Measurements from ENCODE around the gene CRY2. TPM values are rescaled to one million over a fixed set of nuclear protein-coding genes. Genes with fewer than 3 reads are reported as not detected.
A peak's percentile ranks its signal among the peaks of the same experiment; 100 is the strongest.

Gene CRY2
- total RNA-seq, 1 experiment from 2014 or later: 16.1 TPM

DNA sequence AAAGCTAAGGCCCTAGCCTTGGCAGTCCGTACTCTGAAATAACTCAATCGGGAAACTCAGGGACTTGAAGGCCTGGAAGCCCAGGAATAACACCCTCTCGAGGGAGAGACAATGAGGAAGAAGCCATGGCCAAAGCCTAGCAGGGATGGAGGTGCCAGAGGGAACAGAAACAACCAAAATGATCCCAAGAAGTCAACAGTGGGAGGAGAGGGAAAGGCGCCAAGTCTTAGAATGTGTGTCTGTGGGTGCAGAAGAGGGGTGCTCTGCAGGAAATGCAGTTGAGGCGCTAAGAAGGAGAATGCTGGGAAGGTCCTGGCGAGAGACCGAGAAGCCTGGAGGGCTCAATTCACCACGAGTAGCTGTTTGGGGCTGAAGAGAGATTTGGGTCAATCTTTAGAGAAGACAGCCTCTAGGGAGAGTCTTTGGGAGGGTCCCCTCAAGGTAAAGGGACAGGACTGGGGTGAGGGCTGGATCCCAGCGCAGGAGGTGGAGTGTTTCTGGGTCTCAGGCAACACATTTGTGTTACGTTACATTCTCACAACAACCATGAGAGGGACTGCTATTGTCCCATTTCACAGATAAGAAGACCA lies 37.4 kb downstream of the CRY2 start:
- Histone ChIP-seq H3K27ac (no peak overlapping the region), H3K9me3 (replicated peaks) (peaks cover 3% of the 10 kb centered on the region; the same call in 1 of the 2 replicates), H3K4me1 (replicated peaks) (peaks cover 13% of the 10 kb centered on the region), H3K27me3 (replicated peaks) (peaks cover 6% of the 10 kb centered on the region), H3K36me3 (peaks cover 27% of the 10 kb centered on the region), H3K4me3 (no peak overlapping the region)
- no peak for DNase-seq (ENCODE audit: low read depth in 1 of 2, low spot score in 2 of 2)

DNA sequence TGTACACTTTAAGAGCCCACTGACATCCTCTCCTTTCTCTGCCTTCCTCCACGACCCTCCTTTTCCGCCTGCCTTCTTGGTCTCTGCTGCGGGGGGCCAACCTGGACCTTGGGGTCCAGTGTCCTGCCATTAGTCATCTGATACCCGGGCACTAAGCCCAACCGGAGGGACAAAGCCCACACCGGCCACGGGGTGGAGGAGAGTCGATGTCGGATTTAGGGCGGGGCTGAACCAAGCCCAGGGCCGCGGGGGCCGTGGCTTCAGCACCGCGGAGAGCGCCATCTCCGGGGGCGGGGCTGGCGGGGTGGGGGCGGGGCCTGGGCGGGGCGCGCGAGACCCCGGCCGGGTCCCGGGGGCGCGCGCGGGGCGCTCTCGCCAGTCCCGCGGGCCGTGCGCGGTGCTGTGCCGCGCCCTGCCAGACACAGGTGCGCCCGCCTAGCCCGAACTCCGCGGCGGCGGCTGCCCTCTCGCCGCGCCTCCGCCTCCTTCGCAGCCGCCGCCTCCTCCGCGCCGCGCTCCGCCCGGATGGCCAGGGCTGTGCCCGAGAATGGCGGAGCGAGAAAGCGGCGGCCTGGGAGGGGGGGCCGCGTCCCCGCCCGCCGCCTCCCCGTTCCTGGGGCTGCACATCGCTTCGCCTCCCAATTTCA lies 38.1 kb downstream of the CRY2 start, which contains the start of gene MAPK8IP1:
MAPK8IP1 (plus strand) TSS at position 378 of the 647 bp plus-strand sequence; CDS start at position 548, 170 bp downstream.
- Histone ChIP-seq H3K4me1 (replicated peaks) (peaks cover 9% of the 10 kb centered on the region), H3K36me3 (peaks cover 22% of the 10 kb centered on the region), H3K27me3 (replicated peaks) (peaks cover 6% of the 10 kb centered on the region), H3K4me3 (peak within 1 kb of the TSS; percentile 41), H3K9me3 (replicated peaks) (peaks cover 3% of the 10 kb centered on the region; the same call in 1 of the 2 replicates), H3K27ac (no peak within 1 kb of the TSS)
- peak; percentile 33 to 70 for DNase-seq (ENCODE audit: low read depth in 1 of 2, low spot score in 2 of 2)

DNA sequence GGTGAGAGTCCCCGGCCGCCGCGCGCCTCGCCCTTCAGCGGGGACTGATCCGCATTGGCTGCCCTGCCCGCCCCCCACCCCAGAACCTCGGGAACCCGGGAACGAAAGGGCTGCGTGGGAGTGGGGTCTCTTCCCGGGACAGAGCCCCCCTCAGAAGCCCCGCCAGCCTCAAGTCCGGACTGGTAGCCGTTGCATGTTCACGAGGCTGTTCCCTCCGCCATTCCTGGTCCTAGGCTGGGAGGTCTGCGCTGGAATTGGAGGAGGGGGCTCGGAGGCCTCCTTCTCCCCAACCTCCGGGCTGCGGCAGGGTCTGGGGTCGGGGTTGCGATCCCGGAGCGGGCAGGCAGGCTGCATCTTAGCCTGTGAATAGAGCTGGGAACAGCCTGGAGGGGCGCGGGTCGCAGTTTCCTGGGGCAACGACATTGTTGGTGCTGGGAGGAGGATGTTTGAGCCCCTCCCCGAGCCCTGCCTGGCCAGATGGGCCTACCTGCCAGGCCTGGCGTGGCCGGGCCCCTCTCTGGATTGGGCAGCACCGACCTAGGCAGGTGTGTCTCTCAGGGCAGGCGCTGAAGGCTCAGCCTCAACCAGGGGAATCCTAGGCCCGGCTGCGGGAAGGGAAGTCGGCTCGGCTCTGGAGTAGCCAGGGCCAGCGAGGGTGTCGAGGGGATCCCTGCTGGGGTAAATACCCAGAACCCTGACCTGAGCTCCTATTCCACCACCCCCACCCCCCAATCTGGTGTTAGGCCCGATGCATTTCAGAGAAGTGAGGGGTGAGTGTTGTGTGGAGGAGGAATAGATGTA lies 38.8 kb downstream of the CRY2 start:
- H3K27me3 ChIP-seq (replicated peaks): peaks cover 6% of the 10 kb centered on the region
- H3K9me3 ChIP-seq (replicated peaks): peaks cover 3% of the 10 kb centered on the region; the same call in 1 of the 2 replicates
- peaks cover 9% of the 10 kb centered on the region for H3K4me1 ChIP-seq (replicated peaks)
- H3K27ac ChIP-seq: no peak overlapping the region
- DNase-seq (ENCODE audit: low read depth in 1 of 2, low spot score in 2 of 2): no peak
- peak overlapping the region; percentile 41 for H3K4me3 ChIP-seq
- H3K36me3 ChIP-seq: peaks cover 15% of the 10 kb centered on the region

DNA sequence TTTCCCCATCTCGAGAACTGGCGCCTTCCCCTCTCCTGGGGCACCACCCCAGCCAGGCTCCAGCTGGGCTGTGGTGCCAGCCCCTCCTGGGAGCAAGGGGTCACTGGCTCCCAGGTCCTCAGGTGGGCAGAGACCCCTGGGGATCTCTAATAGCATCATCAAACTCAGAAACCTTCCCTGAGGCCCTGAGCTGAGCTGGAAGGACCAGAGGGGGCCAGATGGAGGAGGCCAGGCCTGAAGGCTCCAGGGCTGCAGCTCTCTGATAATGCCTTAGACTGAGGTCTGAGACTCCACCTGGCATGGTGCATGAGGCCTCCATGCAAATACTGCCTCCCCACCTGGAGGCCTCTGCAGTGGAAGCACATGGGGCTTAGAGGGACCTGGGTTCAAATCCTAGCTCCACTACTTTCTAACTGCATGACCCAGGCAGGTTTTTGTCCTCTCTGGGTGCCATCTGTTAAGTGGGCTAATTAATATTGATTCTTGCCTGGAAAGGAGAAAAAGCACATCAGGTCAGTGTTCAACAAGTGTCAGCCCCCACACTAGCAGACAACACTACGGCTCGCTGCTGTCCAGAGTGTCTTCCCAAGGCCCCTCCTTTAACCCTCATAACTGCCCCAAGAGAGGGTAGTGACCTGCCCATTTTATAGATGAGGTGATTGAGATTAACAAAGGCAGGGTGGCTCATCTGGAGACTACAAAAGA lies 39.7 kb downstream of the CRY2 start:
- H3K9me3 ChIP-seq (replicated peaks): peaks cover 3% of the 10 kb centered on the region; the same call in 1 of the 2 replicates
- H3K4me1 ChIP-seq (replicated peaks): peaks cover 9% of the 10 kb centered on the region
- peaks cover 7% of the 10 kb centered on the region for H3K36me3 ChIP-seq
- H3K27ac ChIP-seq: no peak overlapping the region
- DNase-seq (ENCODE audit: low read depth in 1 of 2, low spot score in 2 of 2): no peak
- no peak overlapping the region for H3K4me3 ChIP-seq
- H3K27me3 ChIP-seq (replicated peaks): peaks cover 6% of the 10 kb centered on the region

DNA sequence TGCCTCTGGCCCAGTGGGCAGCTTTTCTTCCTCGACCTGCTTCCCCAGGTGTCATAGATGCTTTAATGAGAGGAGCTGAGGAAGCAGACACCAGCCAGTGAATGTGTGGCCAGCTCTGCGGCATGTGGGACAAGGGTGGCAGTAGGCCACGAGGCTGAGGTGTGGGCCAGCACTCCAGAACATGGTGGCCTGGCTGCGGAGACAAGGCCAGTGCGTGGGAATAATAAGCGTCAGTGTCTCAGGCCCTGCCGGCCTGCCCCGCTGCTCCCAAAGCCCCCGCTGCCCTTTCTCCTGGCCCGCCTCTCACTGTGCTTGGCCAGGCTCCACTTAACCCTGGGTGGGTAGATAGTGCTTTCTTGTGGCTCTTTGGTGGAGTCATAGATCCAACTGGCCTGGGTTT lies 40.3 kb downstream of the CRY2 start:
- no peak overlapping the region for H3K27ac ChIP-seq
- peaks cover 3% of the 10 kb centered on the region; the same call in 1 of the 2 replicates for H3K9me3 ChIP-seq (replicated peaks)
- peaks cover 2% of the 10 kb centered on the region for H3K36me3 ChIP-seq
- H3K4me1 ChIP-seq (replicated peaks): peaks cover 9% of the 10 kb centered on the region
- no peak for DNase-seq (ENCODE audit: low read depth in 1 of 2, low spot score in 2 of 2)
- peaks cover 6% of the 10 kb centered on the region for H3K27me3 ChIP-seq (replicated peaks)
- no peak overlapping the region for H3K4me3 ChIP-seq

DNA sequence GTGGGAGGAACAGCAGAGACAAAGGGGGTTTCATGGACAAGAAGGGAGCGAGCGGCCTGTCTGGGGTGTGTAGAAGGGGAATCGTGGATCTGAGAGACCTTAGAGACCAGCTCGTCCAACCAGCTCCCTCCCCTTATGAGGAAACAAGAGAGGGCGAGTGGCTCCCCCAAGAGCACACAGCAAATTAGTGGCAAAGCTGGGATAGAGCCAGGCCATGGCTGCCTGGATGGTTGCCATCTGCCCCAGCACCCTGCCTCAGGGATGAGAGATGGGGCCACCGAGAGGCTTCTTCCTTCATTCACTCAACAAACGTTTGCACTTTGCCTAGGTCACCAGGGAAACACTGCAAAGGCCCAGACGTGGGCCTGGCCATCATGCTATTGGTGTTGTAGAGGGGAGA lies 42.3 kb downstream of the CRY2 start:
- H3K4me3 ChIP-seq: no peak overlapping the region
- H3K9me3 ChIP-seq (replicated peaks): peaks cover 3% of the 10 kb centered on the region; the same call in 1 of the 2 replicates
- peaks cover 6% of the 10 kb centered on the region for H3K27me3 ChIP-seq (replicated peaks)
- no peaks in the 10 kb centered on the region; the same call in 1 of the 2 replicates for H3K36me3 ChIP-seq
- peaks cover 9% of the 10 kb centered on the region for H3K4me1 ChIP-seq (replicated peaks)
- no peak overlapping the region for H3K27ac ChIP-seq
- no peak for DNase-seq (ENCODE audit: low read depth in 1 of 2, low spot score in 2 of 2)

DNA sequence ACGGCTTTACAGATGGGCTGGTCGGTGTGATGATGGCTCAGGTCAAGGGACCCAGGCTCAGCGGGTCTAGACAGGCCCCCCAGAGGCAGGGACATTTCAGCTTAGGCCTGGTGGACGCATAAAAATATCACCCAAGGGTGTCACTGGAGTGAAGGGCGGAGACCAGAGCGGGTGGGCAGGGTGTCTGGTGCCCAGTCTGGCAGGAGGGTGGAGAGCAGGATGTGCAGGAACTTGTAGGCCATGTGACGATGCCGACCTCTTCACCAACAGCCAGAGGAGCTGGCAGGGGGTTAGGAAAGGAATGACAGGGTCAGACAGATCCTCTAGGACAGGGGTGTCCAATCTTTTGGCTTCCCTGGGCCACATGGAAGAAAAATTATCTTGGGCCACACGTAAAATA lies 42.7 kb downstream of the CRY2 start:
- Histone ChIP-seq H3K9me3 (replicated peaks) (peaks cover 3% of the 10 kb centered on the region; the same call in 1 of the 2 replicates), H3K27me3 (replicated peaks) (peaks cover 8% of the 10 kb centered on the region), H3K4me1 (replicated peaks) (peaks cover 9% of the 10 kb centered on the region), H3K4me3 (no peak overlapping the region), H3K27ac (no peak overlapping the region), H3K36me3 (no peaks in the 10 kb centered on the region; the same call in 1 of the 2 replicates)
- no peak for DNase-seq (ENCODE audit: low read depth in 1 of 2, low spot score in 2 of 2)

DNA sequence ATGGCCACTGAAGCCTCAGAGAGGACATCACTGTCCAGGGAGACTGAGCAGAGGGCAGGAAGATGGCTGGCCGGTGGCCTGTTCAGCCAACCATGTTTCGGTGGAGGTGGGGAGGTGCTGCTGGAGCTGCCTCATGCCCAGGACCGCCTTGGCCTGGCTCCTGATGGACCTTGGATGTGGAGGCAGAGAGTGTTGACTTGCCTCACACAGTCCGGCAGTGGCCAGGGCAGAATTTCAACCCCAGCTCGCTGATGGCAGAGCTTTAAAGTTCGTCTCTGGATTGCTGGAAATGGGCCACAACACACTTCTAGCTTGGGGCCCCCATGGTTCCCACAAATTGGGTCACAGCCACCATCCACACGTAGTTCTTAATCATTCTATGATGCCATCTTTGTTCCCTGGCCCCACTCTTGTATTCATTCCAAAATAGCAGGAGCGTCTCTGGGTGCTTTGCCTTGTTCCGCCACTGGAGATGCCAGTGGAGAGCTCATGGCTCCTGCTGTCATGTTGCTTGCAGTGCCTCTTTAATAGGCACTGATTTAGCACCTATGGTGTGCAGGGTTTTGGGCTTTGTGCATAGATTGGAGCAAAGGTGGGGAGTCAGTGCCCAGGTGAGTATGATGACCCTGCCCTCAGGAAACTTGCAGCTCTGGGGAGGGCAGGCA lies 43.7 kb downstream of the CRY2 start:
- Histone ChIP-seq H3K9me3 (replicated peaks) (no peaks in the 10 kb centered on the region), H3K36me3 (no peaks in the 10 kb centered on the region), H3K27me3 (replicated peaks) (peaks cover 11% of the 10 kb centered on the region)

DNA sequence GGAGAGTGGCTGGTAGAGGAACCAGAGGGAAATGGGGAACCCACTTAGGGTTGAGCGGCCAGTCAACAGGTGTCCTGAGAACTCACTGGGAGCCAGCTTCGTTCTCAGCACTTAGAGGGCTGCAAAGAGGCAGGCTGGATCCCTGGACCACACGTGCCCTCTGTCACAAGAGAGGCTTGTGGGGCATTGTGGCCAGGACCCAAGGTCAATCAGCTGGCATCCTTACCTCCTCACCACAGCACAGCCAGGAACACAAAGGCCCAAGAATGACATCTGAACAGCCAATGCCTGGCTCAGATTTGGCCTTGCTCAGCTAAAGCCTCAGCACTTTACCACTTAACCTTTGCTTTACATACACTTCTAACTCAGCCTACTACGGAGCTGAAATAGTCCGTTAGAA lies 45.6 kb downstream of the CRY2 start:
- DNase-seq (ENCODE audit: low read depth in 1 of 2, low spot score in 2 of 2): no peak
- Histone ChIP-seq H3K27ac (no peak overlapping the region), H3K4me1 (replicated peaks) (no peaks in the 10 kb centered on the region), H3K36me3 (no peaks in the 10 kb centered on the region), H3K9me3 (replicated peaks) (no peaks in the 10 kb centered on the region), H3K27me3 (replicated peaks) (peaks cover 28% of the 10 kb centered on the region), H3K4me3 (no peak overlapping the region)

More for the DNA sequence above, 43.7 kb downstream of the CRY2 start:
- no peak for DNase-seq (ENCODE audit: low read depth in 1 of 2, low spot score in 2 of 2)
- Histone ChIP-seq H3K4me1 (replicated peaks) (peaks cover under 1% of the 10 kb centered on the region; the same call in 1 of the 2 replicates), H3K27ac (no peak overlapping the region), H3K4me3 (no peak overlapping the region)

DNA sequence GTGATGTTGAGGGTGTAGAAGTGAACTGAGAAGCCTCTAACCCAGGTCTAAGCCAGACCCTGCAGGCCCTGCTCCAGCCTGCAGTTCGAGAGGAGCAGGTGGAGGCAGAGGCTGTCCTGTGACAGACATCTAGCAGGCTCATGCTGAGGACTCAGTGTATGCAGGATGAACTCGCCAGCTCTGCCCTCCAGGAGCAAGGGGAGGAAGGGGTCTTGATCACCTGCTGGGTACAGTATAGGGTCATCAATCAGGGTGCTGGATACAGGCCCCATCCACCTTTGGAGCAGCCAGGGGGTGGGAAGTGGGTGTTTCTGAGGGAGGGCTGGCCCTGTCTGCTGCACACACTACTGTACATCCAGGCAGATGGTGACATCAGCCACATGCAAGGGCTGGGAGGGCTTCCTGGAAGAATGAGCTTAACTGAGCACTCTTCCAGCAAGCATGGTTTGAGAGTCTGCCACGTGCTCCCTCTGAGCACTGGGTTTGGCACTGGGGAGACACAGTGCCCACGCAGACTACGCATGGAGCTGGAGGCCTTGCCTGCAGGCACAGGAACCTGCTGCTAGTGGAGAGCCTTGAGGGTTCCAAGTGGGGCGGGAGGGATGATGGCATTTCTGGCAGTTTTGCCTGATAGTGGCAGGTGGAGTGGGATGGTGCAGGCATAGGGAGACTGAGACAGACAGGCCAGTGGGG lies 47.4 kb downstream of the CRY2 start:
- Histone ChIP-seq H3K4me3 (no peak overlapping the region), H3K27ac (no peak overlapping the region), H3K27me3 (replicated peaks) (peaks cover 44% of the 10 kb centered on the region), H3K9me3 (replicated peaks) (no peaks in the 10 kb centered on the region), H3K4me1 (replicated peaks) (peaks cover 6% of the 10 kb centered on the region), H3K36me3 (no peaks in the 10 kb centered on the region)
- no peak for DNase-seq (ENCODE audit: low read depth in 1 of 2, low spot score in 2 of 2)

DNA sequence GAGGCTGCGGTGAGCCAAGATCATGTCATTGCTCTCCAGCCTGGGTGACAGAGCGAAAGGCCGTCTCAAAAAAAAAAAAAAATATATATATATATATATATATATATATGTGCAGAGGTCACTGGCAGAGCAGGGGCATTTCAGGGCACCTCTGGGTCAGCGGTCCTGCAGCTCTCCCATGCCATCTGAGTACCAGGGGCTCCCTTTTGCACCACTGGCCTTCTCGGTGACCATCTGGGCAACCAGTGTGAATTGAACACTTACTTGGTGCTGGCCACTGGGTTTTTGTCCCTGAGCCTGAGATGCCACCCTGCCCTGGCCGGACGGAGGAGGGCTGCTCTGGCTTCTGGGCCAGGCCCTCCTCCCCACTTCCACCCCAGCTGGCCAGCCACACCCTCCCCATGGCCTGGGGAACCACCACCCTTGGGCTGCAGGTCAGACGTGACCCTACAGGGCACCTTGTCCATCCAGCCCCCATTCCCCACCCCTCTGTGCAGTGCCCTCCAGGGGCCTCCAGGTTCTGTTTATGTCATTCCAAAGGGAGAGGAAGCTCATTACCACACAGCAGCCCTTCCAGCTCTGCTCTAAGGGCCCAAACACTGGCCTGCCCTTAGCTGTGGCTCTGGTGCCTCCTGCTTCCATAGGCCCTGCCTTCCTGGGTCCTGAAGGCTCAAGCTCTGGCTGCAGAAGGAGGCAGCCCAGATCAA lies 48.4 kb downstream of the CRY2 start:
- H3K27me3 ChIP-seq (replicated peaks): peaks cover 54% of the 10 kb centered on the region
- no peak overlapping the region for H3K4me3 ChIP-seq
- DNase-seq (ENCODE audit: low read depth in 1 of 2, low spot score in 2 of 2): no peak
- H3K4me1 ChIP-seq (replicated peaks): peaks cover 16% of the 10 kb centered on the region
- H3K27ac ChIP-seq: no peak overlapping the region
- no peaks in the 10 kb centered on the region; the same call in 1 of the 2 replicates for H3K9me3 ChIP-seq (replicated peaks)
- no peaks in the 10 kb centered on the region for H3K36me3 ChIP-seq

DNA sequence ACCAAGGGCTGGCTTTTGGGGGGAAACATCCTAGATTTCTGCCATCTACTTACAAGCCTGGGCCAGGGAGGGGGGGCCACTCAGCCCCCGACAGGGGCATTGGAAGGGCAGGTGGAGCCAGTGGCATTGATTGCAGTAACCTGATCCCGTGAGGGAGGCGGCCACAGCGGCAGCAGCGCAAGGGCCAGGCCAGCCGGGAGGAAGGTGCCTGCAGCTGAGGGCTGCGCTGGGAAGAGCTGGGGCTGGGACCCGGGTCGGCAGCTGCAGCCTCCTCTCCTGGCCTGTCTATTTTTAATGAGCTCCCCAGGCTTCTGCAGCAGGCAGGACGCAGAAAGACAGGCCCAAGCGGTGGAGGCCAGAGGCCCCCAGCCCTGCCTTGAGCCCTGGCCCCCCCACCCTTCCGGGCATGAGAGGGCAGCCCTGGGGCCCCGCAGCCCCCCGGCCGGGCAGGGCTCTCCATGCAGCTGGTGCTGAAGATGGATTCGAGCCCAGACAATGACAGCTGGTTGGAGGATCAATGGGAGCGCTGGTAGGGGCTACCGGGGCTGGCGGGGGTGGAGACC lies 49.2 kb downstream of the CRY2 start:
- Histone ChIP-seq H3K27me3 (replicated peaks) (peaks cover 60% of the 10 kb centered on the region), H3K4me1 (replicated peaks) (peaks cover 18% of the 10 kb centered on the region), H3K9me3 (replicated peaks) (no peaks in the 10 kb centered on the region; the same call in 1 of the 2 replicates), H3K36me3 (no peaks in the 10 kb centered on the region), H3K4me3 (no peak overlapping the region), H3K27ac (no peak overlapping the region)
- no peak for DNase-seq (ENCODE audit: low read depth in 1 of 2, low spot score in 2 of 2)

Data from SJSA1 (cell line).